Measurements from ENCODE around the gene CLDN18. TPM values are rescaled to one million over a fixed set of nuclear protein-coding genes. Genes with fewer than 3 reads are reported as not detected.

Gene CLDN18
- total and polyA plus RNA-seq, 12 donors, result 0.01 TPM; not detected in 11

DNA sequence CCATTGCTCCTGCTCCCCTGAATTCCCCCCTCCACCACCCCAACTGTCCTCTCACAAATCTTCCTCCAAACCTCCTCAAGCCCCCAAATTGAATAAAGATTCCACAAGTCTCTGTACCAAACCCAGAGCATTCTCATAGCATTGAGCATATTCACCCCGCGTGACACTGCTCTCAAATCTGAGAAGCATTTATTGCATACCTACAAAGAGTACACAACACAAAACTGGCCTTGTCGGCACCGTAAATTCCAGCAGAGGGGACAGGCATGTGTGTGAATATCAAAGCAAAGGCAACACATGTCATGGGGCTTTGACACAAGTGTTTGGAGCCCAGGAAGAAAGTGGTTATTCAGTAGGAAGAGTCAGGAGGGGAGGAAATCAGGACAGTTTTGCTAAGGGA is 2.6 kb downstream of the CLDN18 start:
- Histone ChIP-seq H3K4me3 (no peak overlapping the region), H3K36me3 (no peaks in the 10 kb centered on the region), H3K27me3 (no peaks in the 10 kb centered on the region), H3K27ac (no peak overlapping the region), H3K4me1 (peaks cover 0 to 10% (median 0%) of the 10 kb centered on the region in 9 donors), H3K9me3 (peaks cover 0 to 6% (median 0%) of the 10 kb centered on the region in 11 donors)
- TF ChIP-seq, protein P1, sequence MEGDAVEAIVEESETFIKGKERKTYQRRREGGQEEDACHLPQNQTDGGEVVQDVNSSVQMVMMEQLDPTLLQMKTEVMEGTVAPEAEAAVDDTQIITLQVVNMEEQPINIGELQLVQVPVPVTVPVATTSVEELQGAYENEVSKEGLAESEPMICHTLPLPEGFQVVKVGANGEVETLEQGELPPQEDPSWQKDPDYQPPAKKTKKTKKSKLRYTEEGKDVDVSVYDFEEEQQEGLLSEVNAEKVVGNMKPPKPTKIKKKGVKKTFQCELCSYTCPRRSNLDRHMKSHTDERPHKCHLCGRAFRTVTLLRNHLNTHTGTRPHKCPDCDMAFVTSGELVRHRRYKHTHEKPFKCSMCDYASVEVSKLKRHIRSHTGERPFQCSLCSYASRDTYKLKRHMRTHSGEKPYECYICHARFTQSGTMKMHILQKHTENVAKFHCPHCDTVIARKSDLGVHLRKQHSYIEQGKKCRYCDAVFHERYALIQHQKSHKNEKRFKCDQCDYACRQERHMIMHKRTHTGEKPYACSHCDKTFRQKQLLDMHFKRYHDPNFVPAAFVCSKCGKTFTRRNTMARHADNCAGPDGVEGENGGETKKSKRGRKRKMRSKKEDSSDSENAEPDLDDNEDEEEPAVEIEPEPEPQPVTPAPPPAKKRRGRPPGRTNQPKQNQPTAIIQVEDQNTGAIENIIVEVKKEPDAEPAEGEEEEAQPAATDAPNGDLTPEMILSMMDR (IDR thresholded peaks at IDR 0.05), result no peak
- intact Hi-C loops (cut with DNase I), result no loop called here
- WGBS, 2 donors, result 77 to 87% methylated on average over 4 of the region's 4 CpGs
- ATAC-seq, result no peak
- no peak for DNase-seq

DNA sequence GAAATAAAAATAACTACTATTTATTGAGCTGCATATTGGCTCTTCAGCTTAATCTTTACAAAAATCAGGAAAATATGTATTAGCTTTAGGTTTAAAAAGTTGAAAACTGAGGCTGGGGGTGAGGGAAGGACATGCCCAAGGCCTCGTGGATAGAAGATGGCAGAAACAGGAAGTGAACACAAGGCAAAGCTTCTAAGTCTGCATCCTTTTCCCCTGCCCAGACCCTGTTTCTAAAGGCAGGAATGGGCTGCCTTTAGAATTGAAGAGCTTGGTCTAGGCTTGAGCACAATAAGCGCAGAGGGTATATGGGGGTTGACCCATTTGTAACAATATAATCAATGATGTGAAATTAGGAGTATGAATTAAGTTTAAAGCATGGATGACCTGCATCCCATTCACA is 6.1 kb downstream of the CLDN18 start:
- intact Hi-C loops (cut with DNase I), result no loop called here
- H3K36me3 ChIP-seq, result no peaks in the 10 kb centered on the region
- ATAC-seq (no peak), DNase-seq (no peak)
- peaks cover 0 to 10% (median 0%) of the 10 kb centered on the region in 9 donors for H3K4me1 ChIP-seq
- 81 to 89% methylated on average over 2 of the region's 2 CpGs for WGBS, 2 donors
- H3K27me3 ChIP-seq, result no peaks in the 10 kb centered on the region
- no peak overlapping the region for H3K27ac ChIP-seq
- TF ChIP-seq, protein P1 (IDR thresholded peaks at IDR 0.05), result no peak
- no peak overlapping the region for H3K4me3 ChIP-seq
- peaks cover 0 to 6% (median 0%) of the 10 kb centered on the region in 11 donors for H3K9me3 ChIP-seq

DNA sequence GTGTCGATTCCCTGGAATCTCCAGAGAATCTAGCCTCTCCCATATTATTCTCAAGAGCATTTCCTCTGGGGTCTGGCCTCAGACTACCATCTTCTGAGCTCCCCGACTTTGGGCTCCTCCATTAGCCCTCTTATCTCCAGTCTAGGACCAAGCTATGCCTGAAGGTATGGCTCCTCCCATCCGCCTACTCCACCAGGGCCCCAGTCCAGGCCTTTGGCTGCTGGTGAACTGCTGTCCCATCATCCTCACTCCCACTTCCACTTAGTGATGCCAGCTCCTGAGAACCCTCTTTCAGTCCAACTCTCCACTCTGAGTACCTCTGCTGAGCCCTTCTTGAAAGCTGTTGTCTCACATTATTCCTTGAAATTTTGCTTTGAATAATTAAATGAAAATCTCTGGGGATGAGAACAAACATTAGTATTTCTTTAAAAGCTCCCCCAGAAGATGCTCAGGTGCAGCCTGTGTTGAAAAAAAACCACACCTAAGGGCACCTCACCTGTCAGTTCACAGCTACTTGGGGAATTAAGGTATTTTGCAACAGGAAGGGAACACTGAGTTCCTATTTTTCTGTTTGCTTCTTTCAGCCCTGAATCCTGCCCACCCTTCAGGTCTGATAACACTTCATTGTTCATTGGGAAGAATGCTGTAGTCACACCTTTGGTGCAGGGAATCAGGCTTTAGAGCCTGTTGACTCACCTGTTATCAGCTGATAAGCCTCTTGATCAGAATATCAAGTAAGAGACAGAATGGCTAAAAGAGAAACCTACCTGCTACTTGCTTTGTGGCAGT is 9.5 kb downstream of the CLDN18 start:
- intact Hi-C loops (cut with DNase I), result no loop called here
- 91 to 95% methylated on average over 3 of the region's 3 CpGs for WGBS, 2 donors
- H3K36me3 ChIP-seq, result peaks cover 0 to 6% (median 0%) of the 10 kb centered on the region in 9 donors
- TF ChIP-seq, protein P1 (IDR thresholded peaks at IDR 0.05), result no peak
- H3K9me3 ChIP-seq, result no peaks in the 10 kb centered on the region
- no peak for DNase-seq
- no peak overlapping the region for H3K4me3 ChIP-seq
- H3K27ac ChIP-seq, result no peak overlapping the region
- H3K27me3 ChIP-seq, result no peaks in the 10 kb centered on the region
- no peak for ATAC-seq
- H3K4me1 ChIP-seq, result no peaks in the 10 kb centered on the region

DNA sequence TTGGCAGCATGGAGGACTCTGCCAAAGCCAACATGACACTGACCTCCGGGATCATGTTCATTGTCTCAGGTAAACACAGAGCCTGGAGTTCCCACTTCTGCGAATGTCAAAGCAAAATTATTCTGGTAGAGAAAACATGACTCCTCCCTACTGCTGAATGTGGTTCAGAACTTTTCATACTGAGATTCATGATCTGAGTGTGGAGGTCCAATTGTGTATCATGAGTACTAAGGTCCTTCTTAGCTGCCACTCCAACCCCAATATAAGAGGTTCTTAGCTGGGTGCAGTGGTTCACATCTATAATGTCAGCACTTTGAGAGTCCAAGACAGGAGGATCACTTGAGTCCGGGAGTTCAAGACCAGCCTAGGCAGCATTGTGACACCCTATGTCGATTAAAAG is 13.8 kb downstream of the CLDN18 start:
- TF ChIP-seq, protein P1 (IDR thresholded peaks at IDR 0.05), result no peak
- ATAC-seq (no peak), DNase-seq (no peak)
- H3K27ac ChIP-seq, result no peak overlapping the region
- H3K4me1 ChIP-seq, result no peaks in the 10 kb centered on the region
- 96 to 97% methylated on average over 4 of the region's 4 CpGs for WGBS, 2 donors
- no peak overlapping the region for H3K4me3 ChIP-seq
- H3K9me3 ChIP-seq, result no peaks in the 10 kb centered on the region
- peaks cover 0 to 7% (median 0%) of the 10 kb centered on the region in 9 donors for H3K36me3 ChIP-seq
- intact Hi-C loops (cut with DNase I), result no loop called here
- H3K27me3 ChIP-seq, result no peaks in the 10 kb centered on the region

All from heart right ventricle (tissue), 16 donors.